HEK293 (cell line): Measurements from ENCODE around the gene ARMC12.
A peak's percentile ranks its signal among the peaks of the same experiment; 100 is the strongest.

Experiments
- EGR2 ChIP-seq: fragments of 450-650 bp; formaldehyde crosslinking; IDR thresholded peaks from 2 replicates; pipeline ENCODE4 v1.5.1; 2016; ENCODE audit warnings: low read depth, missing biosample characterization, missing genetic modification characterization
- GLI2 ChIP-seq: fragments of 450-650 bp; formaldehyde crosslinking; IDR thresholded peaks from 2 replicates; pipeline ENCODE4; 2017; ENCODE audit warnings: missing biosample characterization, missing genetic modification characterization, low read depth, borderline replicate concordance
- GLI4 ChIP-seq: fragments of 450-650 bp; formaldehyde crosslinking; IDR thresholded peaks from 2 replicates; pipeline ENCODE4 v1.5.1; 2016; ENCODE audit warnings: missing biosample characterization, missing genetic modification characterization
- HOXC10 ChIP-seq: sonication (generic); formaldehyde crosslinking; IDR thresholded peaks from 2 replicates; pipeline ENCODE4 v1.8.1; 2023; ENCODE audit warnings: mild to moderate bottlenecking, missing genetic modification reagents
- PBX3 ChIP-seq: sonication (generic); formaldehyde crosslinking; IDR thresholded peaks from 2 replicates; pipeline ENCODE4 v1.8.1; 2022; ENCODE audit warnings: mild to moderate bottlenecking, moderate library complexity, missing genetic modification reagents
- PRDM1 ChIP-seq: fragments of 450-650 bp; formaldehyde crosslinking; IDR thresholded peaks from 2 replicates; pipeline ENCODE4; 2016; ENCODE audit warnings: missing biosample characterization, missing genetic modification characterization
- PRDM10 ChIP-seq: fragments of 450-650 bp; formaldehyde crosslinking; IDR thresholded peaks from 2 replicates; pipeline ENCODE4 v1.5.1; 2016; ENCODE audit warnings: missing biosample characterization, missing genetic modification characterization
- RBAK ChIP-seq: fragments of 450-650 bp; formaldehyde crosslinking; IDR thresholded peaks from 2 replicates; pipeline ENCODE4 v1.5.1; 2016; ENCODE audit warnings: missing biosample characterization, missing genetic modification characterization
- SCRT1 ChIP-seq: fragments of 450-650 bp; formaldehyde crosslinking; IDR thresholded peaks from 2 replicates; pipeline ENCODE4 v1.5.1; 2016; ENCODE audit warnings: missing biosample characterization, missing genetic modification characterization, borderline replicate concordance
- TRIM28 ChIP-seq: IDR thresholded peaks from 2 replicates; pipeline ENCODE4 v1.6.1; 2011; ENCODE audit warnings: low read length, control low read depth, borderline replicate concordance
- ZBTB17 ChIP-seq: fragments of 450-650 bp; formaldehyde crosslinking; IDR thresholded peaks from 2 replicates; pipeline ENCODE4 v1.5.1; 2016; ENCODE audit warnings: missing biosample characterization, missing genetic modification characterization
- ZBTB20 ChIP-seq: fragments of 450-650 bp; formaldehyde crosslinking; IDR thresholded peaks from 2 replicates; pipeline ENCODE4 v1.5.1; 2016; ENCODE audit warnings: missing biosample characterization, missing genetic modification characterization
- ZFP3 ChIP-seq: fragments of 450-650 bp; formaldehyde crosslinking; IDR thresholded peaks from 2 replicates; pipeline ENCODE4 v1.5.1; 2016; ENCODE audit warnings: low read depth, missing biosample characterization, missing genetic modification characterization
- ZIC2 ChIP-seq: fragments of 450-650 bp; formaldehyde crosslinking; IDR thresholded peaks from 2 replicates; pipeline ENCODE4 v1.5.1; 2016; ENCODE audit warnings: missing biosample characterization, missing genetic modification characterization
- ZNF133 ChIP-seq: fragments of 450-650 bp; formaldehyde crosslinking; IDR thresholded peaks from 2 replicates; pipeline ENCODE4 v1.5.1; 2016; ENCODE audit warnings: missing biosample characterization, missing genetic modification characterization
- ZNF169 ChIP-seq: fragments of 450-650 bp; formaldehyde crosslinking; IDR thresholded peaks from 2 replicates; pipeline ENCODE4 v1.5.1; 2016; ENCODE audit warnings: missing biosample characterization, missing genetic modification characterization
- ZNF174 ChIP-seq: fragments of 450-650 bp; formaldehyde crosslinking; IDR thresholded peaks from 2 replicates; pipeline ENCODE4 v1.5.0; 2017; ENCODE audit warnings: missing biosample characterization, mild to moderate bottlenecking, missing genetic modification characterization
- ZNF184 ChIP-seq: fragments of 450-650 bp; IDR thresholded peaks from 2 replicates; pipeline ENCODE4 v1.5.1; 2018; ENCODE audit warnings: missing biosample characterization, mild to moderate bottlenecking, missing genetic modification characterization
- ZNF350 ChIP-seq: fragments of 450-650 bp; formaldehyde crosslinking; IDR thresholded peaks from 2 replicates; pipeline ENCODE4 v1.5.0; 2017; ENCODE audit warnings: missing biosample characterization, mild to moderate bottlenecking, missing genetic modification characterization
- ZNF362 ChIP-seq: fragments of 450-650 bp; formaldehyde crosslinking; IDR thresholded peaks from 2 replicates; pipeline ENCODE4 v1.5.1; 2016; ENCODE audit warnings: missing biosample characterization, missing genetic modification characterization
- ZNF404 ChIP-seq: fragments of 450-650 bp; formaldehyde crosslinking; IDR thresholded peaks from 2 replicates; pipeline ENCODE4 v1.5.1; 2017; ENCODE audit warnings: missing biosample characterization, missing genetic modification characterization
- ZNF473 ChIP-seq: fragments of 450-650 bp; formaldehyde crosslinking; IDR thresholded peaks from 2 replicates; pipeline ENCODE4 v1.5.1; 2017; ENCODE audit warnings: missing biosample characterization, missing genetic modification characterization
- ZNF48 ChIP-seq: fragments of 450-650 bp; formaldehyde crosslinking; IDR thresholded peaks from 2 replicates; pipeline ENCODE4 v1.5.1; 2016; ENCODE audit warnings: missing biosample characterization, missing genetic modification characterization
- ZNF501 ChIP-seq: fragments of 450-650 bp; formaldehyde crosslinking; IDR thresholded peaks from 2 replicates; pipeline ENCODE4 v1.5.1; 2016; ENCODE audit warnings: missing biosample characterization, missing genetic modification characterization
- ZNF521 ChIP-seq: fragments of 450-650 bp; formaldehyde crosslinking; IDR thresholded peaks from 2 replicates; pipeline ENCODE4 v1.5.1; 2017; ENCODE audit warnings: missing biosample characterization, mild to moderate bottlenecking, missing genetic modification characterization
- ZNF600 ChIP-seq: fragments of 450-650 bp; formaldehyde crosslinking; IDR thresholded peaks from 2 replicates; pipeline ENCODE4 v1.5.1; 2016; ENCODE audit warnings: missing biosample characterization, missing genetic modification characterization
- ZNF660 ChIP-seq: fragments of 450-650 bp; IDR thresholded peaks from 2 replicates; pipeline ENCODE4 v1.5.1; 2018; ENCODE audit warnings: missing biosample characterization, mild to moderate bottlenecking, missing genetic modification characterization
- ZNF670 ChIP-seq: fragments of 450-650 bp; formaldehyde crosslinking; IDR thresholded peaks from 2 replicates; pipeline ENCODE4 v1.5.1; 2016; ENCODE audit warnings: missing biosample characterization, missing genetic modification characterization, low read depth
- ZNF791 ChIP-seq: fragments of 450-650 bp; formaldehyde crosslinking; IDR thresholded peaks from 2 replicates; pipeline ENCODE4 v1.5.1; 2016; ENCODE audit warnings: missing biosample characterization, missing genetic modification characterization
- ZSCAN4 ChIP-seq: fragments of 450-650 bp; formaldehyde crosslinking; IDR thresholded peaks from 2 replicates; pipeline ENCODE4 v1.5.1; 2017; ENCODE audit warnings: missing biosample characterization, missing genetic modification characterization
- ZXDB ChIP-seq: fragments of 450-650 bp; formaldehyde crosslinking; IDR thresholded peaks from 2 replicates; pipeline ENCODE4 v1.5.1; 2016; ENCODE audit warnings: missing biosample characterization, missing genetic modification characterization
- TF ChIP-seq, protein P1 (sequence below): fragments of 450-650 bp; formaldehyde crosslinking; IDR thresholded peaks from 2 replicates; pipeline ENCODE4 v1.5.1; 2017; ENCODE audit warnings: missing biosample characterization, missing genetic modification characterization

The ARMC12 gene

DNA sequence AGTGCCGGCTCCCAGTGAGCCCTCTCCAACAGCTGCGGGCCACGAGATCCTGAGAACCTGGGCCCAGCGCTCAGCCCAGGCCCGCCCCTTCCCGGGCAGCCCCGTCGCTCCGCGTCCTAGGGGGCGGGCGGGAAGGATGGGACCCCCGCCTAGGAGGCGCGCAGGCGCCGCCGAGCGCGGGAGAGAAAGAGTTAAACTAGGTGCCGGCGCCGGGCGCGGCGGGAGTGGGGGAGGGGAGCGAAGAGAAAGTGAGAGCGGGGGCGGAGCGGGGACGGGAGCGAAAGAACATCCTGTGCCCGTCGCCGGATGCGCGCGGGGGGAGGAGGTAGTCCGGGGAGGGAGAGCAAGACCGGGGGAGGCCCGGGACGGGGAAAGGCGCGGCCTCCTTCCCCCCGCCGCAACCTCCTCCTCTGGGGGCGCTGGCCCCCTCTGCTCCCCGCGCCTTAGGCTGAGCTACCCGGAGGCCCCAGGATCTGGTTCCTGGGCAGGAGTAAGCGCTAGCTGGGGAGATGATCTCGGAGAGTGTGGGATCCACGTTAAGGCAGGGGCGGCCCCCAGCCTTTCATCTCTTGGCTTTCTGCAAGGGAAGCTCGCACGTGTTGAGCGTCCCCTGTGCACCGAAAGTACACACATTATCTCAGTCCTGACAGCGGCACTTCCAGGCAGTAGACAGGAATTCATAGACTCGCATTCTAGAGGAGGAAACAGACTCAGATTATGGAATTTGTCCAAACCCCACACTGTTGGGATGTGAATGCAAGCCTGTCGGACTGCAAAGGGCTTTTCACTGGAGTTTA lies 4.9 kb upstream of the ARMC12 start (continued):
- peak; percentile 92 for TF ChIP-seq PRDM1 (tag by site-specific recombination)
- TF ChIP-seq ZSCAN4 = peak; percentile 42; the same call in 1 of the 2 replicates
- peak; percentile 61; the same call in 1 of the 2 replicates for TF ChIP-seq SCRT1
- no peak for TF ChIP-seq ZNF404 (tag by site-specific recombination)
- TF ChIP-seq ZNF660 (tag by site-specific recombination) = no peak
- peak; percentile 32; the same call in 1 of the 2 replicates for TF ChIP-seq ZNF184
- no peak for TF ChIP-seq ZNF791 (tag by site-specific recombination)
- no peak for TF ChIP-seq HOXC10
- no peak for TF ChIP-seq ZNF521 (tag by site-specific recombination)
- 0 out of 2 replicates have a peak, but pooled peaks have one; percentile 36 for TF ChIP-seq ZNF600 (tag by site-specific recombination)
- TF ChIP-seq GLI4 (tag by site-specific recombination) = 0 out of 2 replicates have a peak, but pooled peaks have one; percentile 10
- peak; percentile 98 for TF ChIP-seq ZXDB (tag by site-specific recombination)
- TF ChIP-seq EGR2 (tag by site-specific recombination) = peak; percentile 90
- peak; percentile 82 for TF ChIP-seq PRDM10 (tag by site-specific recombination)
- TF ChIP-seq, protein P1, sequence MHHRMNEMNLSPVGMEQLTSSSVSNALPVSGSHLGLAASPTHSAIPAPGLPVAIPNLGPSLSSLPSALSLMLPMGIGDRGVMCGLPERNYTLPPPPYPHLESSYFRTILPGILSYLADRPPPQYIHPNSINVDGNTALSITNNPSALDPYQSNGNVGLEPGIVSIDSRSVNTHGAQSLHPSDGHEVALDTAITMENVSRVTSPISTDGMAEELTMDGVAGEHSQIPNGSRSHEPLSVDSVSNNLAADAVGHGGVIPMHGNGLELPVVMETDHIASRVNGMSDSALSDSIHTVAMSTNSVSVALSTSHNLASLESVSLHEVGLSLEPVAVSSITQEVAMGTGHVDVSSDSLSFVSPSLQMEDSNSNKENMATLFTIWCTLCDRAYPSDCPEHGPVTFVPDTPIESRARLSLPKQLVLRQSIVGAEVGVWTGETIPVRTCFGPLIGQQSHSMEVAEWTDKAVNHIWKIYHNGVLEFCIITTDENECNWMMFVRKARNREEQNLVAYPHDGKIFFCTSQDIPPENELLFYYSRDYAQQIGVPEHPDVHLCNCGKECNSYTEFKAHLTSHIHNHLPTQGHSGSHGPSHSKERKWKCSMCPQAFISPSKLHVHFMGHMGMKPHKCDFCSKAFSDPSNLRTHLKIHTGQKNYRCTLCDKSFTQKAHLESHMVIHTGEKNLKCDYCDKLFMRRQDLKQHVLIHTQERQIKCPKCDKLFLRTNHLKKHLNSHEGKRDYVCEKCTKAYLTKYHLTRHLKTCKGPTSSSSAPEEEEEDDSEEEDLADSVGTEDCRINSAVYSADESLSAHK (tag by site-specific recombination) = peak; percentile 52; the same call in 1 of the 2 replicates
- TF ChIP-seq ZNF362 = no peak
- no peak for TF ChIP-seq RBAK (tag by site-specific recombination)
- TF ChIP-seq ZIC2 (tag by site-specific recombination) = peak; percentile 95
- no peak for TF ChIP-seq ZNF133 (tag by site-specific recombination)
- no peak for TF ChIP-seq ZNF48 (tag by site-specific recombination)
- peak; percentile 88 for TF ChIP-seq ZBTB17 (tag by site-specific recombination)
- no peak for TF ChIP-seq ZNF174 (tag by site-specific recombination)
- peak; percentile 93 for TF ChIP-seq ZNF501 (tag by site-specific recombination)
- no peak for TF ChIP-seq TRIM28
- TF ChIP-seq ZFP3 (tag by site-specific recombination) = no peak
- TF ChIP-seq ZBTB20 (tag by site-specific recombination) = peak; percentile 91
- 0 out of 2 replicates have a peak, but pooled peaks have one; percentile 52 for TF ChIP-seq PBX3 (CRISPR knock-in tag)
- TF ChIP-seq GLI2 (tag by site-specific recombination) = no peak
- no peak for TF ChIP-seq ZNF169 (tag by site-specific recombination)
- no peak for TF ChIP-seq ZNF350 (tag by site-specific recombination)
- no peak for TF ChIP-seq ZNF473 (tag by site-specific recombination)
- no peak for TF ChIP-seq ZNF670 (tag by site-specific recombination)
